RWPE1 (cell line): ENCODE measurements around the gene FADS3.

Source experiments
- CTCF ChIA-PET: fragments of 350-600 bp; sonication (Branson Sonifier 250); formaldehyde crosslinking; extraction: SDS; loops from one replicate; lab custom pipeline; 2021; lab: Yijun Ruan, JAX
- POLR2A ChIA-PET: fragments of 400-600 bp; formaldehyde crosslinking; extraction: SDS; loops from one replicate; lab custom pipeline; 2020; ENCODE audit warnings: antibody characterized with exemption; ENCODE audit not compliant: low non-redundant PET; lab: Yijun Ruan, JAX
- DNase-seq: peaks from one replicate; pipeline ENCODE4 v3.0.0; 2012; ENCODE audit warnings: low spot score
- H3K27ac ChIP-seq: fragments of 450-650 bp; 2 replicates; pipeline ENCODE4 v1.5.1; 2017
- CTCF ChIP-seq: fragments of 450-650 bp; conservative IDR thresholded peaks from 2 replicates; pipeline ENCODE4 v1.5.1; 2017; ENCODE audit warnings: low read depth, mild to moderate bottlenecking

The FADS3 gene

GRCh38 chr11:61871158-61871597 lies 20.2 kb downstream of the FADS3 start:
- TF ChIP-seq CTCF: peak; percentile 93
- H3K27ac ChIP-seq: peak overlapping the region; percentile 71
- peak; percentile 87 for DNase-seq
- ChIA-PET CTCF (interaction anchor here (0.5 to 3.2 kb wide), 20 partner anchors 10 to 997 kb away, joined by 3 to 38 read pairs (median 4); partner anchors contain the start of gene FEN1), POLR2A (no interaction called here)

GRCh38 chr11:61870541-61871031 lies 20.8 kb downstream of the FADS3 start:
- ChIA-PET CTCF (interaction anchor here (0.6 to 3.2 kb wide), 17 partner anchors 9 to 629 kb away, joined by 3 to 38 read pairs (median 4); partner anchors contain the start of gene FEN1), POLR2A (no interaction called here)
- no peak for DNase-seq
- TF ChIP-seq CTCF: no peak
- peak overlapping the region; percentile 71 for H3K27ac ChIP-seq

- no peak for TF ChIP-seq CTCF
- CTCF ChIA-PET: interaction anchor here (0.8 to 3.2 kb wide), 11 partner anchors 10 to 238 kb away, joined by 3 to 38 read pairs (median 5); no protein-coding TSS in a partner anchor
- POLR2A ChIA-PET: no interaction called here
- DNase-seq: no peak
- peak overlapping the region; percentile 71 for H3K27ac ChIP-seq
These were observed 21.5 kb downstream of the FADS3 start for GRCh38 chr11:61869708-61870451.

- ChIA-PET POLR2A (no interaction called here), CTCF (interaction anchor here (1.6 to 3.2 kb wide), 2 partner anchors 29 to 212 kb away, joined by 6 to 38 read pairs; no protein-coding TSS in a partner anchor)
- no peak for TF ChIP-seq CTCF
- peak overlapping the region; percentile 71 for H3K27ac ChIP-seq
- no peak for DNase-seq
These were observed 22.0 kb downstream of the FADS3 start for GRCh38 chr11:61869429-61869707.

GRCh38 chr11:61868571-61869428 lies 22.5 kb downstream of the FADS3 start:
- ChIA-PET CTCF (no interaction called here), POLR2A (no interaction called here)
- peak overlapping the region; percentile 71 for H3K27ac ChIP-seq
- no peak for DNase-seq
- TF ChIP-seq CTCF: no peak

- ChIA-PET POLR2A (no interaction called here), CTCF (interaction anchor here (0.7 to 1.5 kb wide), 4 partner anchors 32 to 215 kb away, joined by 3 to 8 read pairs (median 6); no protein-coding TSS in a partner anchor)
- TF ChIP-seq CTCF: no peak
- peak overlapping the region; percentile 73 for H3K27ac ChIP-seq
- DNase-seq: no peak
These were observed 24.4 kb downstream of the FADS3 start for GRCh38 chr11:61866958-61867343.
